Astrocyte (in vitro differentiated cells and primary cell): ENCODE data around the gene TEFM. TPM values are rescaled to one million over a fixed set of nuclear protein-coding genes. Genes with fewer than 3 reads are reported as not detected.

Experiments used
- DNase-seq: peaks from one replicate; pipeline ENCODE4 v3.0.0-alpha.2; 2010; ENCODE audit warnings: low read depth
- FAIRE-seq: peaks from 2 replicates; lab custom pipeline; 2011; peaks lifted over from hg19 to GRCh38; lab: Jason Lieb, UNC
- H2AFZ ChIP-seq: 2 replicates; pipeline ENCODE4 v1.6.0; 2012; ENCODE audit warnings: low read depth, low read length, inconsistent platforms
- H3K27ac ChIP-seq: 2 replicates; pipeline ENCODE4 v1.5.1; 2011; ENCODE audit warnings: low read depth, low read length, inconsistent platforms
- H3K27me3 ChIP-seq: 2 replicates; pipeline ENCODE4 v1.6.0; 2011; ENCODE audit warnings: low read length, inconsistent platforms; ENCODE audit not compliant: insufficient read depth
- H3K36me3 ChIP-seq: 2 replicates; pipeline ENCODE4 v1.5.1; 2011; ENCODE audit warnings: low read length, inconsistent platforms; ENCODE audit not compliant: insufficient read depth
- H3K4me1 ChIP-seq: 2 replicates; pipeline ENCODE4 v1.5.1; 2011; ENCODE audit warnings: low read length, inconsistent platforms; ENCODE audit not compliant: insufficient read depth
- H3K4me2 ChIP-seq: 2 replicates; pipeline ENCODE4 v1.6.0; 2012; ENCODE audit warnings: low read length, inconsistent platforms
- H3K4me3 ChIP-seq: 2 replicates; pipeline ENCODE4 v1.5.1; 2011; ENCODE audit warnings: low read depth, mild to moderate bottlenecking, low read length, inconsistent platforms; ENCODE audit not compliant: insufficient read depth
- H3K79me2 ChIP-seq: 2 replicates; pipeline ENCODE4 v1.6.0; 2012; ENCODE audit warnings: mild to moderate bottlenecking, low read length, inconsistent platforms; ENCODE audit not compliant: insufficient read depth
- H3K9ac ChIP-seq: 2 replicates; pipeline ENCODE4 v1.6.0; 2012; ENCODE audit warnings: mild to moderate bottlenecking, low read length, inconsistent platforms
- H3K9me3 ChIP-seq: 2 replicates; pipeline ENCODE4 v1.5.1; 2012; ENCODE audit warnings: low read depth, mild to moderate bottlenecking, low read length, inconsistent platforms; ENCODE audit not compliant: insufficient read depth
- H4K20me1 ChIP-seq: 2 replicates; pipeline ENCODE4 v1.6.0; 2012; ENCODE audit warnings: low read length, inconsistent platforms; ENCODE audit not compliant: insufficient read depth
- H3K27ac Mint-ChIP-seq: one replicate; pipeline ENCODE4 v1.8.0; 2021; ENCODE audit warnings: mild to moderate bottlenecking, mixed read lengths; ENCODE audit not compliant: unreplicated experiment
- H3K27me3 Mint-ChIP-seq: one replicate; pipeline ENCODE4 v1.8.0; 2021; ENCODE audit warnings: low read depth, mixed read lengths; ENCODE audit not compliant: unreplicated experiment
- H3K36me3 Mint-ChIP-seq: one replicate; pipeline ENCODE4 v1.8.0; 2021; ENCODE audit warnings: low read depth, mixed read lengths; ENCODE audit not compliant: unreplicated experiment
- H3K4me1 Mint-ChIP-seq: one replicate; pipeline ENCODE4 v1.8.0; 2021; ENCODE audit warnings: low read depth, mixed read lengths; ENCODE audit not compliant: unreplicated experiment
- H3K4me3 Mint-ChIP-seq: one replicate; pipeline ENCODE4 v1.8.0; 2021; ENCODE audit warnings: mild to moderate bottlenecking, moderate library complexity, mixed read lengths; ENCODE audit not compliant: unreplicated experiment
- H3K9me3 Mint-ChIP-seq: one replicate; pipeline ENCODE4 v1.8.0; 2021; ENCODE audit warnings: mild to moderate bottlenecking, mixed read lengths; ENCODE audit not compliant: unreplicated experiment
- CTCF ChIP-seq: IDR thresholded peaks from 2 replicates; pipeline ENCODE4 v1.5.1; 2011; ENCODE audit warnings: low read depth, mild to moderate bottlenecking, inconsistent platforms, low read length, moderate library complexity; ENCODE audit not compliant: insufficient read depth
- EZH2 ChIP-seq: IDR thresholded peaks from 2 replicates; pipeline ENCODE4 v1.6.1; 2012; ENCODE audit warnings: mild to moderate bottlenecking, low read length, inconsistent platforms; ENCODE audit not compliant: insufficient read depth
- total RNA-seq: library from RNA; stranded (reverse); gene quantifications from 2 replicates; pipeline ENCODE4 v1.2.1, GENCODE V29; 2021

TEFM gene
- total RNA-seq, 1 donor from 2014 or later = 11.5 TPM

GRCh38 chr17:30920282-30920681 lies 14.2 kb upstream of the TEFM start:
- Histone ChIP-seq H3K9me3 (no peaks in the 10 kb centered on the region), H4K20me1 (no peaks in the 10 kb centered on the region), H3K36me3 (no peaks in the 10 kb centered on the region), H3K9ac (no peak overlapping the region), H3K4me2 (peak overlapping the region; percentile 75), H3K4me1 (peaks cover 14% of the 10 kb centered on the region), H3K79me2 (no peaks in the 10 kb centered on the region), H3K27ac (no peak overlapping the region), H3K4me3 (no peak overlapping the region), H2AFZ (peak overlapping the region; percentile 49), H3K27me3 (peaks cover 29% of the 10 kb centered on the region)
- Mint-ChIP-seq H3K27ac (no peak overlapping the region), H3K4me3 (no peak overlapping the region), H3K4me1 (peaks cover 2% of the 10 kb centered on the region), H3K27me3 (peaks cover 43% of the 10 kb centered on the region), H3K9me3 (no peaks in the 10 kb centered on the region), H3K36me3 (peaks cover 3% of the 10 kb centered on the region)
- no peak for DNase-seq
- no peak for FAIRE-seq
- TF ChIP-seq EZH2 (no peak), CTCF (no peak)

GRCh38 chr17:30917050-30917449 lies 11.0 kb upstream of the TEFM start:
- Mint-ChIP-seq H3K27me3 (peaks cover 29% of the 10 kb centered on the region), H3K27ac (no peak overlapping the region), H3K4me1 (no peaks in the 10 kb centered on the region), H3K9me3 (no peaks in the 10 kb centered on the region), H3K36me3 (peaks cover 3% of the 10 kb centered on the region), H3K4me3 (no peak overlapping the region)
- DNase-seq (no peak), FAIRE-seq (no peak)
- H3K4me3 ChIP-seq = no peak overlapping the region
- no peak overlapping the region for H3K4me2 ChIP-seq
- H3K9ac ChIP-seq = no peak overlapping the region
- H3K27ac ChIP-seq = no peak overlapping the region
- no peaks in the 10 kb centered on the region for H3K9me3 ChIP-seq
- peaks cover 14% of the 10 kb centered on the region for H3K4me1 ChIP-seq
- no peak overlapping the region for H2AFZ ChIP-seq
- no peak for TF ChIP-seq EZH2
- no peak for TF ChIP-seq CTCF
- no peaks in the 10 kb centered on the region for H3K36me3 ChIP-seq
- peaks cover 12% of the 10 kb centered on the region for H3K27me3 ChIP-seq
- no peaks in the 10 kb centered on the region for H3K79me2 ChIP-seq
- no peaks in the 10 kb centered on the region for H4K20me1 ChIP-seq

- Histone ChIP-seq H3K4me3 (no peak overlapping the region), H3K9me3 (no peaks in the 10 kb centered on the region), H2AFZ (no peak overlapping the region), H3K27me3 (peaks cover 6% of the 10 kb centered on the region), H3K27ac (no peak overlapping the region), H4K20me1 (no peaks in the 10 kb centered on the region), H3K4me2 (no peak overlapping the region), H3K79me2 (no peaks in the 10 kb centered on the region), H3K36me3 (no peaks in the 10 kb centered on the region), H3K9ac (no peak overlapping the region), H3K4me1 (peaks cover 8% of the 10 kb centered on the region)
- H3K4me3 Mint-ChIP-seq = no peak overlapping the region
- H3K27ac Mint-ChIP-seq = no peak overlapping the region
- no peak for FAIRE-seq
- H3K36me3 Mint-ChIP-seq = peaks cover 3% of the 10 kb centered on the region
- no peak for DNase-seq
- no peaks in the 10 kb centered on the region for H3K4me1 Mint-ChIP-seq
- H3K27me3 Mint-ChIP-seq = peaks cover 23% of the 10 kb centered on the region
- TF ChIP-seq EZH2 = no peak
- TF ChIP-seq CTCF = no peak
- no peaks in the 10 kb centered on the region for H3K9me3 Mint-ChIP-seq
These were observed 10.0 kb upstream of the TEFM start for GRCh38 chr17:30915833-30916611.
